Stimulated activated CD4-positive, alpha-beta T cell treated with anti-CD3 and anti-CD28 coated beads, Interleukin-15, amount 100 ng/mL, for 1 hour (primary cell): ENCODE measurements around the gene GALNT9.
"Not testable (repeated sequence)": the region's sequence is repeated elsewhere in the genome, so short reads cannot be mapped to it uniquely, and the experiment has no call there.

Experiments used
- DNase-seq, 2 donors: peaks; one replicate each; pipeline ENCODE4 v3.0.0-alpha.2; 2020; ENCODE audit warnings: low read depth in 1 of 2, low spot score in 1 of 2

The GALNT9 gene

DNA sequence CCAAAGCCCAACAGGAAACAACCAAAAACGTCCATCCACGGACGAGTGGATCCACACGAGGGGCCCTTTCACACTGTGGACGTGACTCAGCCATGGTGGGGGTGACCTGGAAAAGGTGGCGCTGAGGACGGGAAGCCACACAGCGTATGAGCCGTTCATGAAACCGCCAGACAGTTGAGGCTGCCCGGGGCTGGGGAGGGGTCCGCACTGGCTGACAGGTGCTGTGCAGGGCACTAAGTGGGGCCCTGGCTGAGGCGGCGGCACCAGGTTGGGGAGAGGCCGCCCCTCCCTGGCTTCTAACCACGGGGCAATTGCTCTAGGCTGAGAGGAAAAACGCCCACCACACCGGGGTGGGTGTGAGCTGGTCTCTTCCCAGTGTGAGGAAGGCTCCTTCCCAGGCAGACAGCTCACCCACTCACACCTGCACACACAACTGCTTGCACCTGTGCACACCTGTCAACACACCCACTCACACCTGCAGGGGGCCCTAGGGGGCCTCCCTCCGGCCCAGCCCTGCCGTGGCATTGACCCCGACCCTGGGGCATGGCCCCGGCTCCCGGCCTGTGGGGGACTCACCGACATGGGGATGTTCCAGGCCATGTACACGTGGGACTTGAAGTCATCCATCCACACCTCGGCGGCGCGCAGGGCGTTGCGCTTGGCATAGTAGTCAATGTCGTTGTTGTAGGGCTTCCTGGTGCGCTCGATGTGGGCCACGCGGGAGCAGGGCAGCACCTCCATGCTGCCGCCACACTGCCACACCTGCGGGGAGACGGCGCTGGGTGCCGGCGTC lies 126.3 kb downstream of the GALNT9 start:
- no peak for DNase-seq

DNA sequence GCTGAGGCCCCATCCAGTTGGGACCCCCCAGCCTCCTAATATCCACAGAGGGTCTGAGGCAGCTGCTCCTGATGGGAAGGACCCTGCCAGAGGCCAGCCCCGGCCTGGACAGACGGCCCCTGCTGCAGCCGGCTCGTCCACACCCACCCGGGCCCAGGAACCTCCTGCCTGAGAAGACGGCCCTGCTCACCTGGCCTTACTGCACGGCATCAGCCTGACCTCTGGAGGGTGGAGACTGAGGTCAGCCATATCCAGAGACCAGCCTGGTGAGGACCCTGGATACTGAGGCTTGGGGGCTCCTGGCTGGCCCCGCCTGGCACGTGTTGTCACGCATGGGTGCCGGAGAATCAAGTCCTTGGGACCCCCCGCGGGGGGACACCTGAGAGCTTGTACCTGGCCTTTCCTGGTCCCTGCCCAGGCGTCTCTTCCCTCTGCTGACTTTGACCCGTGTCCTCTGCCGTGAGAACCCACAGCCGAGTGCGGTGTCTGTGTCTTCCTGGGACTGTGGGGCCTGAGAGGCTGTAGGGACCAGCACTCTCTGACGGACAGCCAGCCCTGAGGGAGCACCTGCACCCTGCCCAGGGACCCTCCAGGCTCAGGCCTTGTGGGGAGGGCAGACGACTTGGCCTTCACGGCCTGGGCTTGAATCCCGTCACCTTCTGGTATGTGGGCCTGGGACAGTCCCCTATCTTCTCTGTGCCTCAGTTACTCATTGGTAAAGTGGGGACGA lies 127.8 kb downstream of the GALNT9 start:
- DNase-seq: no peak

DNA sequence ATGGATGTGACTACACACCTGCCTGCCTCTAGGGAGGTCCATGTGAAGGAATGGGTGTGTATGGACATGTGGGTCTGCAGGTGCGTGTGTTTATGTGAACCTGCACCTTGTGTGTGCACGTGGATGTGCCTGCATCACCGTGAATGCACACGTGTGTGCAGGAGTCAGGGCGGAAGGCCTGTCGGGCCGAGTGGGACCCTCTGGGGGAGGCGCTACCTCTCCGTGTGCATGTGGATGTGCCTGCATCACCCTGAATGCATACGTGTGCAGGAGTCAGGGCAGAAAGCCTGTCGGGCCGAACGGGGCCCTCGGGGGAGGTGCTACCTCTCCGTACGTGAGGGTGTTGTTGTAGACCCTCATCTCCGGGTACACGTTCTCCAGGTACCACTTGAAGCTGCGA lies 128.6 kb downstream of the GALNT9 start:
- DNase-seq: no peak

DNA sequence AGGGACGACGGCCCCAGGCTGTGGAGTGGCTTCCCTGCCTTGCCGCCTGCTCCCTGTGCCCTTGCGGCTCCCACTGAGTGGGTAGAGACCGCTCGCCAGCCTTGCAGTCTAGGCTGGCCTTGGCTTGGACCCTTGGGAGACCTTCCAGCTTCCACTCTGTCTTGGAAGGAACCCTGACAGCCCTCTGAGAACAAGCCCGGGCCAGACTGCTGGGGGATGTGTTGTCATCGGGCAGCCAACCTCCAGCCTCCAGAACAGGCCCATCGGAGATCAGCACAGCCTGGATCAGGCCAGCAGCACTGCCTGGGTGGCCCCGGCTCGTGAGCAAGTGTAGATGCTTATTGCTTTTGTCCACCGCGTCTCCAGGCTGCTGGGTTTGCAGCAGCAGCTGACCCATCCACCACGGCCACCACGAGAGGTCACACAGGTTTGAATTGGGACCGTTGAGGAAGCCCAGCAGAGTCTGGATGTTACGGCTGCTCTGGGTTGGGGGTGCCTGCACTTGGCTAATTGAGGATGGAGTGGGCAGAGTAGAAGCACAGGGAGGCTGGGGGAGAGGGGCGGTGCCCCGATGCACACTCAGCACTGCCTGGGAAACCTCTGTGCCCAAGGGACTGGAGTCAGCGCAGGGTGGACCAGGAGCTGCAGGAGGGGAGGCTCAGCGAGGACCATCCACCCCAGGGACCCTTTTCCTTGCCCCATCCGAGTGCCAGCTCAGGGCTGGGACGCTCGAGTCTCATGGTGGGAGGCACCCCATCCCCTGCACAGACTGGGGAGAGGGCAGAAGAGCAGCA lies 129.7 kb downstream of the GALNT9 start:
- no peak for DNase-seq

DNA sequence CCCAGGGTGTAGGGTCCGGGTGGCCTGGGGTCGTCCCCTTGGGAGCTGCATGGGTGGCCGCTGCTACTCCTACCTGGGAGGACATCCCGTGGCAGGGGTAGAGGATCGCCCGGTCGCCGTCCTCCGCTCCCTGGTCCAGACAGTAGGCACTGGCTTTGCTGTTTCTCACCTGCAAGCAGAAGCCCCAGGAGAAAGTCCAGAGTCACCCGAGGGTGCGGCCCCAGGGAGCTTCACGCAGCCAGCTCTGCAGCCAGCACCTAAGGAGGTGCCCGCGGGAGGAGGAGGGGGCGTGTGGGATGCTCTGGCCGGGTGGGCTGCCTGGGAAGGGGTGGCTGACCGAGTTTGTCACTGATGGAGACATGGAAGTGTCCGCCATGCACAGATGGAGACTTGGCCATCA lies 130.3 kb downstream of the GALNT9 start:
- no peak for DNase-seq

DNA sequence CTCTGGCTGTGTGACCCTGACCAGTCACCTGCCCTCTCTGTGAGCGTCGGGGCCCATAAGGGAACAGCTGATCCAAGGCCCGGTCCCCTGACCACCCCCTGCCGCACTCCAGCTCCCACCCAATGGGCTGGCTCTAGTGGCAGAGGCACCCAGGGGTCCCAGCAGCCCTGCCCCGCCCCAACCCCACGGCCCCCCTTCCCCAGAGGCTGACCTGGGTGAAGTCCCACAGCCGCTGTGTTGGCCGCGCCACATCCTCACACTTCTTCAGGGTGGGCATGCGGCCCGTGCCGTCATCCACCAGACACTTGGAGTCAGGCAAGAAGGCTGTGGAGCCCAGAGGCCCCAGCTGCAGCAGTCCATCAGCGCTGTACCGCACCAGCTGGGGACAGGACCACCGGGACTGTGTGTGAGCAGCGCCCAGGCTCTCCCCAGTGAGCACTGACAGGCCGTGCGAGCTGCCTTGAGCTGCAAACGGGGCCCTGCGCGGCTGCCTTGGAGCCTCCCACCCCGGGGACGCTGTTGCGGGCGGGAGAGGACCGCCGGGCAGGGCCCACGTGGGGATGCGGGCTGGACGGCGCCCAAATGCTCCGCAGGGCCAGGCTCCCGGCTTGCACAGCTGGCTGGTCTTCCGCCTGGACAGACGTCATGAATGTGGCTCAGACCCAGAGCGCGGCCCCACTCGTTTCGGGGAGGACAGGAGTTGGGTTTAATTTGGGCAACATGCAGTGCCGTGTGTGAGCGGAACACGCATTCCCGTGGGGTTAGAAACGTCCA lies 131.6 kb downstream of the GALNT9 start:
- no peak for DNase-seq

DNA sequence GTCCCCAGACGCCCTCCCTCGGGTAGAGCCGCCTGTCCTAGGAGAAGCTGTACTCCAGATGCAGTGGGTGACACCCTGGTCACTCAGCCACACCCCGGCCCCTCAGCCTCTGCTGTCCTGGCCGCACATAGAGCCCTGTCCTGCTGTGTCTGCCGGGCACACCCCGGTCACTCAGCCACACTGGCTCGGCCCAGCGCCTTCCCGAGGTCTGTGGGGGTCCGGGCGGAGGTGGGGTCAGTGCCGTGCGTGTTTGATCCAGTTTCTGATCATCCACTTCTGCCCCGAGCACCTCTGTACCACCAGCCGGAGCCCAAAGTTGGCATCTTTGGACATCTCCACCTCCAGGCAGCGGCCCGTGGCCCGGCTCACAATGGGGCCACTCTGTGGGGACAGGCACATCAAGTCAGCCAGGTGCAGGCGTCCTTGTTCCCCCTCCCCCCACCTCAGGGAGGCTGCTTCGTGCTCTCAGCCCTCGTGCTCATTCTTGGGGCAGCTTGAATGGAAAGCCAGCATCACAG lies 132.5 kb downstream of the GALNT9 start:
- no peak for DNase-seq

DNA sequence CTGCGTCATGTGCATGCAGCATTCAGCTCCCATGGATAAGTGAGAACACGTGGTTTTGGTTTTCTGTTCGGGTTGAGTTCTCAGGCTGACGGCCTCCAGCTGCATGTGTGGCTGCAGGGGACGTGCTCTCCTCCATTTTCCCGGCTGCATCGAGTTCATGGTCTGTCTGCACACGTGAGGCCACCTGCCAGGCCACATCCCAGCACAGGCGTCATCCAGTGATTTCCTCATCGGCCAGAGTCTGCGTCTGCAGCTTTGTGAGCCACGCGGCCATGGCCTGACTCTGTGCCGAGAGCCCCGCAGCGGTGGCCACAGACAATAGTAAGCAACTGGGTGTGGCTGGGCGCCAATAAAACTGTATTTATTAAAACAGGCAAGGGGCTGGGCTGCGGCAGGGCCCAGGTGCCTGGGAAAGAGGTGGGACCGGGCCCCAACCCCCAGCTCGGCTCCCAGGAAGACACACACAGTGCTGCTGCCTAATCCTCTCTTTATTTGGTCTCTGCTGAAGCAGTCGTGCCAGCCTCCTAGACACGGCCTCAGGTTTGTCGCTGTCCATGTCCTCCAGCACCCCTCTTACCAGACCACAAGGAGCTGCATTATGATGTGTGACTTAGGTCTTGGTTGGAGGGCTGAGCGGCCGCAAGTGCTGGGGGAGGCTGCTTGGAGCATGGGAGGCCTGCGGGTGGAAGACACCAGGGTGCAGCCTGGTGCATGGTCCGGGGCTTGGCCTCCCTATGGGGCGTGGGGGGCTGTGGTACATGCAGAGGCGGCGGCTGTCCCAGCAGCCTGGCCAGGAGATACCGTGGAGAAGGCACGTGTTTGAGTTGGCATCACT lies 133.1 kb downstream of the GALNT9 start:
- no peak for DNase-seq

DNA sequence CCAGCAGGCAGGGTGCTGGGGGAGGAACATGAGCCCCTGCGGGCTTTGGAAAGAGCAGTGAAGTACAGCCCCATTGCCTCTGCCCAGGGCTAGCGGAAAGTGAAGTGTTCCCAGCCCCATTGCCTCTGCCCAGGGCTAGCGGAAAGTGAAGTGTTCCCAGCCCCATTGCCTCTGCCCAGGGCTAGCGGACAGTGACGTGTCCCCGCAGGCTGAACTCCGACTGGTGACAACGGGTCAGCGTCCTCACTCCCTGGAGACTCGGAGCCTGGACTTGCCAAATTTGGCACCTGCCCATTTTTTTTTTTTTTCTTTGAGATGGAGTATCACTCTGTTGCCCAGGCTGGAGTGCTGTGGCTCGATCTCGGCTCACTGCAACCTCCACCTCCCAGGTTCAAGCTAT lies 134.1 kb downstream of the GALNT9 start:
- not testable (repeated sequence) for DNase-seq

DNA sequence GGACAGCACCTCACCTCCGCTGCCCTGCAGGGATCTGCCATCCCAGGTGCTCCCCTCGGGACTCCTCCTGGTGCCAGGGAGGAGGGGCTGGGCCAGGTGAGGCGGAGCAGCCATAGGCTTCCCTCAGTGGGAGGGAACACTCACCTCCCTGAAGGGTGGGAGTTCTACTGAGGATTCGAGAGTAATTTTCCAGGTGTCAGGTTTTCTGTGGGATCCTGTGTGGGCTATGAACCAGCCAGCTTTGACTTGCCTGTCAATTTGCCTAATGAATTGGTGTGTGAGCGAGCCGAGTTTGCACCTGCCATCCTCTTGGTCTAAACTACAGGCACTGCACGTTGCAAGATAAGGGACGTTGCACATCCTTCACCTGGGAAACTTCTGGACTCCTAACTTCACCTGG lies 134.8 kb downstream of the GALNT9 start:
- no peak for DNase-seq

DNA sequence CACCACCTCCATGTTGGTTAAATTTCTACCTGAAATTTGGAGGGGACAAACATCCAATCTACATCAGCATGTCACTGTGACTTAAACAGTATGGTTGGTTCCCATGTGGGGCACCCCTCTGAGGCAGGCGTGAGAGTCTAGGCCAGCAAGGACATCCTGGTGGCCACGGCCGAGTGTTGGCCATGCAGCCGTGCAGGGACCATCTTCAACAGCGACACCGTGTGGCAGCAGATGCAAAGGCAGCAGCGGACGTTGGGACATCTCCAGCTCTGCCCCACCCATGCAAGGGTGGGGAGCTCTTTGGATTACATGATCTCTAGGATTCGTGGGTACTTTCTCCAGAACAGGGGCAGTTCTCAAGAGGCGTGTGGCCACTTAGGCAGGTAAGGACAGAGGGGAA lies 135.3 kb downstream of the GALNT9 start:
- no peak for DNase-seq

DNA sequence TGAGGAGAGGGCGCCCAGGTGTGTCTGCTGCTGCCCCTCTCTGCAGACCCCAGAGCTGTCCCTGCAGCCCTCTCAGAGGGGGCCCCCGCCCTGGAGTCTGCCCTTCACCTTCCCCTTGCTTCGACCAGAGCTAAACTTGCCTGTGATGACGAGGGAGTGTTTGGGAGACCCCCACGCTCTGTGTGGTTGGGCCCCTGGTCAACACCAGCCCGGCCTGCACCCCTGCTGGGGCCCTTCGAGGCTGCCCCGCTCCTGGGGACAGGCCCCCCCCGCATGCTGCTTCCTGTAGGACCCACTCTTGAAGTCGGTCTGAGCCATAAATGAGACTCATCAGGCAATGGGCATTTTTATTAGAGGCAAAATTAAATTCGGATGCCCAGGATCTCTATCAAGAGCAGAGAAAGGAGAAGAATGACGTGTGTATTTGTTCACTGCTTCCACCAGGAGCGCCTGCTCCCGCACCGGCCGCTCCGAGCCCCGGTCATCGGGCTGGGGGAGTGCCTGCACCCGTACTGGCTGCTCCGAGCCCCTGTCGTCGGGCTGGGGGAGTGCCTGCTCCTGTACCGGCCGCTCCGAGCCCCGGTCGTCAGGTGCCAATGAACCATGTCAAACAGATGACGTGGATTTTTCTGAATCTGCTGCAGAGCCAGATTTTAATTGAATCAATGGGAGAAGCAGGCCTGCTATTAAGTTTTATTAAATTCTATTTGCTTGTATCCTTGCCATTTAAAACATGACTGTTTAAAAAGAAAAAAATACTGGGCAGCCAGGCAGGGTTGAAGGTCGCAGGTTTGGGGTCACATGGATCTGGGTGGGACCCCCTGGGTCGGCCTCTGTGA lies 137.5 kb downstream of the GALNT9 start:
- DNase-seq: no peak

DNA sequence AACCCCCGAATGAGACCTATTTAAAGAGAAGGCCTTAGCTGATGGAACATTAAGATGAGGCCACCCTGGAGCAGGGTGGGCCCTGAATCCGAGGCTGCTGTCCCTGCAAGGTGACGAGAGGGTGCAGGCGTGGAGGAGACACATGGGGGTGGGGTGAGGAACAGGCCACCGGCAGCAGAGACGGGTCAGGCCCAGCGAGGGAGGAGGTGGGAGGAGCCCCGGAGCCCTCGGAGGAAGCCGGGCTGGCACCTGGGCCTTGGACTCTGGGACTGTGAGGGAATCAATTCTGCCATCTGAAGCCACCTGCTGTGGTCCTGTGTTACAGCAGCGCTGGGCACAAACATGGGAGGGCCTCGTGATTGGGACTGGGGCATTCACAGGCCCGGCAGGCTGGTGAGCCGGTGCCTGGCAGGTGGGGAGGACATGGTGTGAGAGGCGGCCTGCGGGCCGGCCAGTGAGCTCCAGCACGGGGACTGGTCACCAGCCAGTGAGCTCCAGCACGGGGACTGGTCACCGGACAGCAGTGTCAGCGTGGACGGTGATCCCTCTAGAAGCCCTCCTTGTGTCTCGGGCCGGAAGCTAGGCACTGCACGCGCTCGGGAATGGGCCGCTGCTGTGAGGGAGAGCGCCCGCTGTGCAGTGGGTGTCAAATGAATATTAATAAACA lies 138.4 kb downstream of the GALNT9 start:
- DNase-seq: no peak

DNA sequence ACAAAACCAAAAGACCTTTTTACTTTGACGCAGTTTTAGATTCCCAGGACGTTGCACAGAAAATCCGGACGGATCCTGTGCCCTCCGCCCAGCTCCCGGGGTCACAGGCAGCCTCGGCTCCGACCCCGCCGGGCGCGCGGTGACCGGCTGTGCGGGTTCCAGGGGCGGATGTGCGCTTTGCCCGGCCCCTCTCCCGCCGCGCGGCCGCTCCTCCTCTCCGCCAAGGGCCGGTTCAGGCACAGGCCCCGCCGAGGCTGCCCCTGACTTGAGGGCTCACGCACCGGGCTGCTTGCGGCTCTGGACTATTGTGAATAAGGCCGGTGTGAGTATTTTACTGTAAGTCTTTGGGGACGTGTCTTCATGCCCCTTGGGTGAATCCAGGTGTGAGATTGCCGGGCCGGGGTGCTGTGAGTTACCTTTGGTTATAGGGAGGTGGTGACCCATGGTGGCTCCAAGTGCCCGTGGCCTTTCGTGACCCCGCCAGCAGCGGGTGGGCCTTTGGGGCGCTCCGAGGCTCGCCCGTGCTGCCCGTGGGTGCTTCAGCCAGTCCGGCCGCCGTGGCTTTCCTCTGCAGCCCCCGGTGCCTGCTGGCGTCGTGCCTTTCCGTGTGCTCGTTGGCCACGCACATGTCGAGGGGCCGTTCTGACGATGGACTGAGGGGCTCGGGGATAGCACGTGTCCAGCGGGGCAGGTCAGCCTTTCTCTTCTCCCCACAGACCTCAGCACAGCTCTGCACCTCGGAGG lies 139.2 kb downstream of the GALNT9 start:
- DNase-seq: no peak

DNA sequence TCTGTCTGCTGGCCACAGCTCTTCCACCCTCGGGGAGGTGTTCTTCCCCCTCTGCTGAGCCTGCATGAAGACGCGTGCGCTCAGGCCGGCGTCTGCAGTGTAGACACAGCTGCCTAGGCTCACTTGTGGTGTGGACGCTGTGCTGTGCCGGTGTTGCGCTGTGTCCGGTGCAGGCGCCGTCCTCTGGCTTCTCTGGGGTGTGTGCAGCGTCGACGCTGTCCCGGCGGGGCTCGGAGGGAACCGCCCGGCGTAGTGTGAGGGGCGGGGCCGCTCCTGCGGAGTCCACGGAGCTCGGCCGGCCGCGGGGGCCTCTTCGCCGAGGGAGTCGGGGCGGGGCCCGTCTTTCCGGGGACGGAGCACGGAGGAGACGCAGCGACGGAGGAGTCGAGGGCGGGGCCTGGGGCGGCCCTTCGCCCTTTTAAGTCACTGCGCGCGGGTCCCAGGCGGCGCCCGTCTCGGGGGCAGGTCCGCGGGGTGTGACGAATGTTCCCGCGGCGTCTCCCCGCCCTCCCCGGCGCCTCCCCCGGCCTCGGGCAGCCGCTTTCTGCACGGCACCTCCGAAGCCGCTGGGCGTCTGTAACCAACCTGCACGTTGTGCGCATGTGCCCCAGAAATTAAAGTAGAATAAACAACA lies 139.9 kb downstream of the GALNT9 start:
- DNase-seq: peak; percentile 91 to 94

DNA sequence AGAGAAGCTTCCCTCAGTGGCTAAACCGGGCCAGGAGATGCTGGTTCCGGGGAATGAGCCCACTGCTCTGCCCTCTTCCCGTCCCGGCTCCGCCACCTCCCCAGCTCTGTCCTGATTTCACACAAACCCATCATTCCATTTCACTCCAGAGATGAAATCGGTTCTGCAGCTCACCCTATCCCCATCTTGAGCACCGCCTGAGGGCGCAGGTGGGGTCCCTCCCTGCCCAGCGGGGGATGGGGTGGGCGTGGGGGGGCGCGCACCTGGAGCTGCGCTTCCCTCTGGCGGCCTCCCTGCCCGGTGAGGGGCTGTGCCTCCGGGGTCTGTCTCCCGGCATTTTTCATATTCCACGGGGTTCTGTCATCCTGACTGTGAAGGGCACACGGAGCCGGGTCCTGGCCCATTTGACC lies 140.5 kb downstream of the GALNT9 start:
- DNase-seq: no peak

DNA sequence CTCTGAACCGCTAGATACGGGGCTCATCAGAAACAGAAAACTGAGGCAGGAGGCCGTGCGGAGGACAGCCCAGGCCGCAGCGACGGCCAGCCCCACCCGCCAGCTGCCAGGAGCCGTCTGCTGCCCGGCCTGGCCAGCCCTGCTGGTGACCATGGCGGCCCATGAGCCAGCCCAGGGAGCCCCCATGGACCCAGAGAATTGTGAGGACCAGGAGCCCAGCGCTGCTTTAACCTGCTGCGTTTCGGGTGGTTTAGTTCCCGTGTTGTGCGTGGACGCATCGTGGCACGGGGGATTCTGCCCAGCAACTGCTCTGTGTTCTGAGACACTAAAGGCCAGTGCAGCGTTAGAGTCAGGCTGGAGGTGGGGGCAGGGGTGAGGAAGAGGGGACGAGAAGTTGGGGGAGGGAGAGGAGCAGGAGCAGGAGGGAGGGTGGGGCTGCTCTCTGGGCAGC lies 140.9 kb downstream of the GALNT9 start:
- DNase-seq: no peak
